Superior temporal gyrus (tissue), 1 donor: Measurements from ENCODE around the gene STXBP4.

Source experiments
- DNase-seq: peaks from one replicate; pipeline ENCODE4 v3.0.0-alpha.2; 2016; ENCODE audit errors: extremely low spot score

Gene STXBP4

DNA sequence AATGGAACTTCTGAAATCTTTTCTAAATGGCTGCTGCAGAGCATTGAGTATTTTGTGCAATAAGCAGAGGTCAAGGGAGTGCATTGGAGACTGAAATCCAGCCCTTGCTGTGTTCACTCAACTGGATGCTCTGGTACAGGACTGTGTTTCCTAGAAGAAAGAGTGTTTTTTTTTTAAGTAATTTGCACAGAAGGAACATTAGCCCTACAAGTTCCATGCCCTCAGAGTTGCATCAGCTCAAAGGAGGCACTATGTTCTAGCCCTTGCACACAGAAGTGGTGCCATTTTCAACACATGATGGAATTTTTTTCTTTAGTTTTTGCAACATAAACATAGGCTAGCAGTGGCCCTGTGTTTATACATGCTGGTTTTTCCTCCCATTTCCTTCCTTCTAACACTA, 152.1 kb downstream of the STXBP4 start:
- no peak for DNase-seq

GRCh38 chr17:55121268-55121667, 152.7 kb downstream of the STXBP4 start:
- no peak for DNase-seq

DNA sequence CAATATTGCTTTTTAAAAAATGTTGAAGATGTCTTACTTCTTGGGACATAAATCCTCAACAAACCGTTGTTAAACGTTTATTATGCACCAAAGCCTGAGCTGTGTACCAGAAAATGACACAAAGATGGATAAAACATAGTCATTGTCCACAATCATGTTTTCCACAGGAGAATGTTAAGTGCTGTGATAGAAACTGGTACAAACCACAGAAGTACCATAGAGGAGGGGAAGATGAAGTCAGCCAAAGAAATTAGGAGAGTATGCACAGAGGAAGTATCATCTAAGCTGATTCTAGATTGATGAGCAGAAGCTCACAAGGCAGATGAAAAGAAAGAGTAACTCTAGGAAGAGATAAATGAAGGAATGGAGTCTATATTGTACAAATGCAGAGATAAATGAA, 153.5 kb downstream of the STXBP4 start:
- no peak for DNase-seq

GRCh38 chr17:55124730-55125360, 156.3 kb downstream of the STXBP4 start:
- no peak for DNase-seq

DNA sequence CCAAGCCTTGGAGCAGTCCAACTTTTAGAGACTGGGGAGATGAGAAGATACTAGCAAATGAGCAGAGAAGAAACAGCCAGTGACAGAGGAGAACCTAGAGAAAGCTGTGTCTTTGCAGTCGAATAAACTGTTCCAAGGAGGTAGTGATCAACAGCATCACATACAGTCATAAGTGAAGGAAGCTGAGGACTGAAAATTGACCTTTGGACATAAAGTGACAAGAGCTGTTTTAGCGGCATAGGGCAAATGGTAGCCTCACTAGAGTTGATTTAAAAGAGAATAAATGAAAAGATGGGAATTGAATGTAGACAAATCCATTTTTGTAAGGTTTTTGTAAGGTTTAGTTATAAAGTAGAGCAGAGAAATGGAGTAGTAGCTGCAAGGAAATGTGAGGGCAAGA, 165.0 kb downstream of the STXBP4 start:
- DNase-seq = no peak

GRCh38 chr17:55134486-55135157, 166.1 kb downstream of the STXBP4 start:
- no peak for DNase-seq

DNA sequence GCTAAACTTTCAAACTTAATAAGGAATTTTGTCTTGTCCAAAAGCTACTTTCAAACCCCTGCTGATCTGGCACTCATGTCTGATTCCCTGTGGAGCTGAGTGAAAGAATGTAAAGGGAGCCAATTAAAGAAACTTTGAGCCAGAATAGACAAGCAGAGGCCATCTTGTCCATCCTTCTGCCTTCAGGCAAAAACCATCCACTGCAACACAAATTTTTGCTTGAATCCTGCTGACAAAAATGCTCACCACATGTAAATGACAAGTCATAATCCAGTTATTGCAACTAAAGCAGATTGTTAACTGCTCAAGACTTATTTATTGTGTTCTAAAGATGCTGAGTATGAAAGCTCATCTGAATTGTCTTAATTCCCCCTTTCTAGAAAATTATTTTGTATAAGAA, 172.2 kb downstream of the STXBP4 start:
- DNase-seq = no peak

GRCh38 chr17:55144518-55144917, 176.0 kb downstream of the STXBP4 start:
- DNase-seq = no peak

DNA sequence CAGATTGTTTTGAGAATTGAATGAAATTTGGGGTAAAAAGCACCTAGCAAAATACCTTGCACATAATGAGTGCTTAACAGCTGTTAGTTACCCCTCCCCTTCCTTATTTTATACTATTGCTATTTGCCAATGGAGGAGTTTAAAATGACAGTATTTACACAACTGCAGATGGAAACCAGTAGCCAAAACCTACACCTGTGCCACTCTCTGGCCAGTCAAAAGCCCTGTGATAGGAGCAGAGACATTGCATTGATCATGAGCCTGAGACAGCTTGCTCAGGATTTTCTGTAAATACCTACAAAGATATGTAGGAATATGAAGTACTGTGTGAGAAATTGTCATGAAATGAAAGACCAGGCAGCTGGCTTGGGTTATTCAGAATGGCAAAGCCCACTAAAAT, 180.9 kb downstream of the STXBP4 start:
- DNase-seq = no peak

DNA sequence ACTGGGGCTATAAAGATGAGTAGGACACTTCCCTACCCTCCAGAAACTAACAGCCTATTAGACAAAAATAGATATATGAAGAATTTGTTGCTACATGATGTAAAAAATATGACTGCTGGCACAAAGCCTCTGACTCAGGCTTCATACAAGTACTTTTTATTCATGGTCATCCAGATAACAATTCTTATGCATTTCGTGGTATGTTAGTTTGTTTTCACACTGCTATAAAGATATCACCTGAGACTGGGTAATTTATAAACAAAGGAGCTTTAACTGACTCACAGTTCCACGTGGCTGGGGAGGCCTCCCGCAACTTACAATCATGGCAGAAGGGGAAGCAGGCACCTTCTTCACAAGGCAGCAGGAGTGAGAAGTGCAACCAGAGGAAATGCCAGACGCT, 183.7 kb downstream of the STXBP4 start:
- DNase-seq = no peak

DNA sequence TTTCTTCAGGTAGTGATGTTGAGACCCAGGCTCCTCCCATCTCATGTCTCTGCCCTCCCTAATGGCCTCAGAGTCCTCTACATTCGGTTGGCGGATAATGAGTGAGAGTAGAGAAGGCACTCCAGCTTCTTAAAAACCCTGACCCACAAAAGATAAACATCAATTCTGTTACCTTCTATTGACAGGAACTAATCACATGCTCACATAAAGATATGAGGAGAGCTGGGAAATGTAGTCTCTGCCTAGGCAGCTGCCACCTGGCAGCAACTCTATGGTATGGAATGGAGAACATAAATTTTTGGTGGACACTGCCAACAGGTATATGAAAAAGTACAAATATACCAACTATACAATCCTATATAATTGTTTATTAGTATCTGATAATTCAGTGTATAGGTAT, 185.5 kb downstream of the STXBP4 start:
- no peak for DNase-seq

DNA sequence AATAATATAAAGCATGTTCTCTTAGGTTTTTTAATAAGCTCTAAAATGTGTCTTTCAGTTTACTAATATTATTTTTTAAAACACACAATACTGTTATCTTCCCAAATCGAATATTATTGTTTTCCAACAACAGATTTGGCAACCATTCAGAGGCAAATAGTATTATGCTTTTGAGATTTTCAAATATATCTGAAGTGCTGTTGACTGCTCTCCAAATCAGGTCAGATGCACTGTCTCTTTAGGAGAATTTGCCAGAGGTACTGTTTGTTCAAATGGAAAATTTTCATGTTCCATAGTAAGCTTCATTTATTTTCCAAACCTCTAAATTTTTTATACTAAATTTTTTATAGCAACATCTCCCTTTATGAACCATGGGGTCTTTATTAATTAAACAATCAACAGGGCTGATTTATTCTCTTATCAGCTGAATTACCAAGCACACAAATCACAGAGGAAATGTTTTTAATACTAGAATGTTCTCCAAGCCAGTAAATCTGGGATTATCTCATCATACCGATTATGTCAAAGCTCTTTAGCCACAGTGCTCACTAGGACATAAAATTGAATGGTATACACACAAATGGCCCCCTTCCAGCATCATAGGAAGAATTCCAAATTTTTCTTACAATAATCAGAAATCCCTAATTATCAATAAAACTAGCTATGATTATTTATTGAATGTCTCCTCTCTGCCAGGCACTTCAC, 187.4 kb downstream of the STXBP4 start:
- DNase-seq = no peak

DNA sequence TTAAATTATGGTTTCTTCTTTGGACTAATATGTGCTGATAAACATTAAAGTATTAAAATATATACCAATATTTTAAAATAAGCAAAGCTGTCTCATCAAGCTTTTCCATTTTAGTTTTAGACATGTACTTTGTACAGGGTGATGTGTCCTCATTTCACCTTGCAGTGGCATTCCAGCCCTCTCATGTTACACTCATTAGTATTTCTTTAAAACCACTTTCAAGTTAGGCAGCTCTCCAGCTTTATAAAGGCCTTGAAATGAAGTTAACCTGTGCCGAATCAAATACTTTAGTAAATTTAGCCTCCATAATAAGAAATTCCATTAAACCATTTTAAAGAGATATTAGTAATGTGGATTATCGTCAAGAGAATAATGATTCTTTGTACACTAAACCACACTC, 188.6 kb downstream of the STXBP4 start:
- no peak for DNase-seq

GRCh38 chr17:55158439-55158838, 189.9 kb downstream of the STXBP4 start:
- no peak for DNase-seq

- DNase-seq = no peak
Measured at GRCh38 chr17:55159251-55159650, 190.7 kb downstream of the STXBP4 start.

DNA sequence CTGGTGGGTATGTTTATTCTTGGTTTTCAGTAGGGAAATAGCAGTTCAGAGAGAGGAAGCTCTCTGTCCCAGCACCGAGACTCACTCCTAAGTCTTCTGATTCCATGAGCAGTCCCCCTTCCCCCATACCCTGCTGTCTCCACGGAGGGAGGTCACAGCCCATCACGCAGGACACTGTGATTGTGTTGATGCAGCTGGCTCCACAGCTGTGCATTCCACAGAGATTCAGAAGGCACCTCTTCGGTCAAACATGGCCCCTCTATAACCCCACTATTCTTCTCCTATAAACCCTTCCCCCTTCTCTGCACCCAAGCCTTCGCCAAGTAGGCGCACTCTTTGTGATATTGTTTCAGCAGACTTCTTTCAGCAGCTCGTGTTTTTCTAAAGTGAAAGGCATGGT, 191.9 kb downstream of the STXBP4 start:
- DNase-seq = no peak

DNA sequence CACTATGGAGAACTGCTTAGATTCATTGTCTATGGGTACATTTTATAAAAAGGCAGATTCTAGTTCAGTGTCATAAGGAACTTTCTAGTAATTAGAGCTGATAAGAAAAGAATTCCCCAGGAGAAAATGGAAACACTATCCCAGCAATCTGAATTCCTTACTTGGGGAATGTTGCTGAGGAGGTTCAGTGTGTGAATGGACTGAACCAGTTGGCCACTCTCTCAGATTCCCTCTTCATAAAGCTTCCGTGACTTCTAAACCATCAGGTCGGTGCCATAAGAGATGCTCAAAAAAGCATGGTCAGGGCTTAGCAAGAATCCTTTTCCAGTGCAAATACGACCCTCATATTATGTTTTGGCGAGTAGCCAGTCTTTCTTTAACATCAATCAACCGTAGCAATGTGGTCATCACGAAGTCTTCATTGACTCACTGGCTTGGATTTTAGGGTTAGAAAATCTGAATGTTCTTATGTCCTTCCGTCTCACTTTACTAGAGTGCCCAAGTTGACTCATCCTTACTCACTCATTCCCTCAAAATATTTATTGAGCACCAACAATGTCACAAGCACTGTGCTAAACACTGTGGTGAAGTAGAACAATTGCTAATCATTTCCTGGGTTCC, 193.5 kb downstream of the STXBP4 start:
- no peak for DNase-seq

DNA sequence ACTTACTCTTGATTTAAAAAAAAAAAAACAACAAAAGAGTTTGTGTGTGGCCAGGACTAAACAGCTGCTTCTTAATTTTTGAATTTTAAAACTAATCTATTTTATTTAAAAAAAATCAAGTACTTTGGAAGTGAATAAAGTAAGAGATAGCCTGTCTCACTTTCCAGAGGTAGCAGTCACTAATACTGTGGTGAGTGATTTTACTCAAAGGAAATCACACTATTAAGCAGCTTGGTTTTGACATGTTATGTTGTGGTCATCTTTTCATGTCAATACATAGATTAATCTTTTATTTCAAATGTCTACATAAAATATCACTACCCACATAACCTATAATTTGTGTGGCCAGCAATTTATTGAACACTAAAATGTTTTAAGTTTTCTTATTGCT, 194.0 kb downstream of the STXBP4 start:
- no peak for DNase-seq

DNA sequence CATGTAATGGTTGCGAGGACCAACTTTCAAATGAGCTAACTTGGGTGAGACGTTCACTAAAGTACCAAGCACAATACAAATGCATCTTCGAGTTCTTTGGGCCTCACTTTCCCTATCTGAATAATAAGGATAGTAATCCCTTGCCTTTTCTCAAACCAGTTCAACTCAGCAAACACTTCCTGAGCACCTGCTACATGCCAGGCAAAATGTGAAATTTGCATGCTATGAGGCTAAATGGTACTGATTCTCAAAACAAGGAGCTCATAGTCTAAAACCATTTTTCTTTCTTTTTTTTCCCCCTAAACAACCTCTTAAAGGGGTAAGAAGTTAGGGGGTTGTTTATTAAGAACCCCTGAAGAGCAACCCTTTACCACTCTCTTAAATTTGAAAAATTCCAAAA, 194.8 kb downstream of the STXBP4 start:
- DNase-seq = no peak

GRCh38 chr17:55166506-55166905, 197.9 kb downstream of the STXBP4 start:
- DNase-seq = no peak

DNA sequence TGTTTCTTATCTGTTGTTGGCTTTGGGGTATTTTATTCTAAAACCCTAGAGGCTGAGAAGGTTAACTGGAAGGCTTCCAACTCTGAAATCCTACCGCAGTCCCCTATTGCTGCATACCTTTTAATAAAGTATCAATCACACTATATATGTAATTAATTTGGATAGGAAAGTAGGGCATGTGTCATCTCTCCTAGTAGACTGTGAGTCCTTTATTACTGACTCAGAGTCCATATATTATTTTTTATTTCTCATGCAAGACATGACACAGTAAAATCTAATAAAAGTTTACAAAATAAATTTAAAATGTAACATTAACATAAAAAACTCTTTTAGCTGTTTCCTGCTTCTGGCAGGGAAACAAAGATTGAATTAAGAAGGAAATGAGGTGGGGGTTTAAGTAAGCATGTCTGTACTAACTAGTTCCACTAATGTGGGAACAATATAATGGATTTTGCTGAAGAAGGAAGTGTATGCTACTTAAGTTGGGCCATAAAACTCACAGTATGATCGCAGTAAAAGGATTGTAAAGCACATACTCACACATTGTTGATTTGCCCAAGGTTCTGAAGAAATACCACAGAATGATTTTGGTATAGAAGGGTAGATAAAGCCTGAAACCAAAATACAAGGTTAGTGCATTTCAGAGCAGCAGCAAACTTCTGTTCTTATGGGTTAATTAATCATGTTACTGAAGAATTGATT, 198.6 kb downstream of the STXBP4 start:
- no peak for DNase-seq
